Prostate gland (tissue), 2 donors: Measurements from ENCODE around the gene KIAA0753. TPM values are rescaled to one million over a fixed set of nuclear protein-coding genes. Genes with fewer than 3 reads are reported as not detected.

Experiments used
- DNase-seq: peaks from one replicate; pipeline ENCODE4 v3.0.0-alpha.2; 2019; ENCODE audit warnings: low spot score
- H3K27ac ChIP-seq, 2 donors: fragments of 200-600 bp; sonication (generic); 2 replicates each; pipeline ENCODE4 v1.5.1; 2017 to 2019
- H3K27me3 ChIP-seq: fragments of 200-600 bp; sonication (generic); replicated peaks from 2 replicates; pipeline ENCODE4 v1.5.1; 2019; ENCODE audit not compliant: insufficient read depth
- H3K36me3 ChIP-seq, 2 donors: fragments of 200-600 bp; sonication (generic); 1 replicate in 1 of 2; 2 replicates in 1 of 2; pipeline versions ENCODE4 v1.5.1 to v1.8.1; 2017 to 2019
- H3K4me1 ChIP-seq: fragments of 200-600 bp; sonication (generic); replicated peaks from 2 replicates; pipeline ENCODE4 v1.5.1; 2019
- H3K4me3 ChIP-seq, 2 donors: fragments of 200-600 bp; sonication (generic); 2 replicates each; pipeline ENCODE4 v1.5.1; 2017 to 2019
- H3K9me3 ChIP-seq: fragments of 200-600 bp; sonication (generic); 2 replicates; pipeline ENCODE4 v1.5.1; 2017
- CTCF ChIP-seq, 4 experiments: fragments of 200-600 bp in 2 of 4; fragments of 450-650 bp in 2 of 4; sonication (generic) in 2 of 4; IDR thresholded peaks; 1 replicate in 3 of 4; 2 replicates in 1 of 4; pipeline ENCODE4 v1.5.1; 2016 to 2019; ENCODE audit warnings: antibody characterized with exemption in 4 of 4, mild to moderate bottlenecking in 2 of 4, moderate library complexity in 2 of 4
- POLR2A ChIP-seq: fragments of 450-650 bp; IDR thresholded peaks from one replicate; pipeline ENCODE4 v1.6.1; 2016; ENCODE audit warnings: antibody characterized with exemption, mild to moderate bottlenecking
- POLR2AphosphoS5 ChIP-seq: sonication (generic); formaldehyde crosslinking; IDR thresholded peaks from one replicate; pipeline ENCODE4 v1.6.1; 2017; ENCODE audit warnings: antibody characterized with exemption
- WGBS: methylation state at CpG from one replicate; pipeline ENCODE4 v1.1.5; 2018; 5-methylcytosine and 5-hydroxymethylcytosine counted together
- intact Hi-C: fragments of 100-400 bp; cut with DNase I; formaldehyde crosslinking; loops from one replicate; pipeline ENCODE4 v1.14.2; 2022
- total RNA-seq, 2 donors: library from RNA; depleted of rRNA; stranded (reverse); fragments of >200 nt; gene quantifications; one replicate each; pipeline ENCODE4 v1.1.0, GENCODE V29; 2016

KIAA0753 gene
- total RNA-seq, 2 donors from 2014 or later: 17.2 to 28.3 TPM

GRCh38 chr17:6549384-6550036 lies 91.0 kb downstream of the KIAA0753 start:
- Histone ChIP-seq H3K9me3 (no peaks in the 10 kb centered on the region), H3K27me3 (no peaks in the 10 kb centered on the region), H3K4me3 (no peak overlapping the region), H3K36me3 (no peaks in the 10 kb centered on the region), H3K4me1 (peaks cover 15% of the 10 kb centered on the region), H3K27ac (peak overlapping the region; percentile 53 to 60)
- intact Hi-C loops: no loop called here
- no peak for TF ChIP-seq POLR2AphosphoS5
- TF ChIP-seq CTCF (IDR thresholded peaks at IDR 0.05): peak in 1 of 4 experiments; percentile 3
- WGBS: 44% methylated on average over 9 of the region's 9 CpGs
- DNase-seq: no peak

- peak; percentile 39 for DNase-seq
- Histone ChIP-seq H3K36me3 (no peaks in the 10 kb centered on the region), H3K27me3 (no peaks in the 10 kb centered on the region), H3K4me3 (no peak overlapping the region), H3K4me1 (peaks cover 15% of the 10 kb centered on the region), H3K27ac (peak overlapping the region; percentile 53 to 60), H3K9me3 (no peaks in the 10 kb centered on the region)
- TF ChIP-seq POLR2AphosphoS5 (peak; percentile 23), CTCF (IDR thresholded peaks at IDR 0.05) (no peak), POLR2A (no peak)
- intact Hi-C loops: no loop called here
- 22% methylated on average over 11 of the region's 11 CpGs for WGBS
These were observed 91.8 kb downstream of the KIAA0753 start for GRCh38 chr17:6548578-6549330.

GRCh38 chr17:6548034-6548433 lies 92.5 kb downstream of the KIAA0753 start:
- TF ChIP-seq POLR2AphosphoS5: no peak
- TF ChIP-seq POLR2A: no peak
- H3K27me3 ChIP-seq: no peaks in the 10 kb centered on the region
- H3K27ac ChIP-seq: peak overlapping the region; percentile 53 to 60
- H3K9me3 ChIP-seq: no peaks in the 10 kb centered on the region
- WGBS: 46% methylated on average over 5 of the region's 5 CpGs
- intact Hi-C loops: no loop called here
- no peak for DNase-seq
- no peak overlapping the region for H3K4me3 ChIP-seq
- H3K36me3 ChIP-seq: no peaks in the 10 kb centered on the region
- peaks cover 15% of the 10 kb centered on the region for H3K4me1 ChIP-seq

- H3K9me3 ChIP-seq: no peaks in the 10 kb centered on the region
- no peak overlapping the region for H3K27ac ChIP-seq
- TF ChIP-seq CTCF (IDR thresholded peaks at IDR 0.05): no peak
- TF ChIP-seq POLR2A: no peak
- TF ChIP-seq POLR2AphosphoS5: no peak
- peaks cover 15% of the 10 kb centered on the region for H3K4me1 ChIP-seq
- no peaks in the 10 kb centered on the region for H3K27me3 ChIP-seq
- 82% methylated on average over 6 of the region's 6 CpGs for WGBS
- no peak overlapping the region for H3K4me3 ChIP-seq
- no peak for DNase-seq
- intact Hi-C loops: no loop called here
- no peaks in the 10 kb centered on the region for H3K36me3 ChIP-seq
These were observed 93.2 kb downstream of the KIAA0753 start for GRCh38 chr17:6547336-6547735.

- 89% methylated on average over 10 of the region's 10 CpGs for WGBS
These were observed 94.3 kb downstream of the KIAA0753 start for GRCh38 chr17:6546069-6546718.

More at GRCh38 chr17:6546069-6546718, 94.3 kb downstream of the KIAA0753 start:
- Histone ChIP-seq H3K36me3 (no peaks in the 10 kb centered on the region), H3K4me1 (peaks cover 8% of the 10 kb centered on the region), H3K9me3 (no peaks in the 10 kb centered on the region), H3K27ac (no peak overlapping the region), H3K27me3 (no peaks in the 10 kb centered on the region), H3K4me3 (no peak overlapping the region)
- intact Hi-C loops: no loop called here
- TF ChIP-seq CTCF (IDR thresholded peaks at IDR 0.05) (no peak), POLR2A (no peak), POLR2AphosphoS5 (no peak)
- no peak for DNase-seq
